ENCODE results near the gene OR6C2.

Gene OR6C2

GRCh38 chr12:55443776-55444175, at the start of gene OR6C2:
OR6C2 (plus strand) TSS chr12:55444076; CDS start chr12:55452214, 8,138 bp downstream.
- Histone ChIP-seq H2AFZ (ENCODE audit: low read length) (no peak within 1 kb of the TSS), H3K36me3 (ENCODE audit: insufficient read depth, low read length) (no peaks in the 10 kb centered on the region), H3K4me3 (ENCODE audit: low read length, poor library complexity, severe bottlenecking) (no peak within 1 kb of the TSS), H3K9ac (ENCODE audit: low read depth, low read length, poor library complexity, severe bottlenecking) (no peak within 1 kb of the TSS), H3K9me3 (ENCODE audit: insufficient read depth, low read depth, low read length) (no peaks in the 10 kb centered on the region), H3K4me2 (ENCODE audit: low read depth, low read length, poor library complexity, severe bottlenecking) (no peak within 1 kb of the TSS), H3K79me2 (ENCODE audit: insufficient read depth, low read length) (no peaks in the 10 kb centered on the region), H4K20me1 (ENCODE audit: insufficient read depth, low read length, poor library complexity, severe bottlenecking) (no peaks in the 10 kb centered on the region), H3K9me2 (replicated peaks; ENCODE audit: low read depth, low read length) (no peaks in the 10 kb centered on the region), H3K4me1 (ENCODE audit: insufficient read depth, low read length, poor library complexity, severe bottlenecking) (no peaks in the 10 kb centered on the region), H3K27me3 (ENCODE audit: insufficient read depth, low read length, poor library complexity, severe bottlenecking) (no peaks in the 10 kb centered on the region), H3F3A (ENCODE audit: low read depth) (no peaks in the 10 kb centered on the region)
- TF ChIP-seq CTCF (conservative IDR thresholded peaks at IDR 0.05; ENCODE audit: low read length) (no peak), EZH2phosphoT487 (IDR thresholded peaks at IDR 0.05; ENCODE audit: borderline replicate concordance) (no peak)

GRCh38 chr12:55396326-55396725, 47.5 kb upstream of the OR6C2 start:
- H3F3A ChIP-seq (ENCODE audit: low read depth), result no peaks in the 10 kb centered on the region

GRCh38 chr12:55400229-55400628, 43.6 kb upstream of the OR6C2 start, which contains the start of gene OR6C65:
OR6C65 (plus strand) TSS chr12:55400529; CDS start chr12:55400529, 0 bp downstream.
- H3K36me3 ChIP-seq (ENCODE audit: insufficient read depth, low read length), result no peaks in the 10 kb centered on the region
- H2AFZ ChIP-seq (ENCODE audit: low read length), result no peak within 1 kb of the TSS
- no peaks in the 10 kb centered on the region for H3K79me2 ChIP-seq (ENCODE audit: insufficient read depth, low read length)
- no peaks in the 10 kb centered on the region for H3K9me3 ChIP-seq (ENCODE audit: insufficient read depth, low read depth, low read length)
- H3K9me2 ChIP-seq (replicated peaks; ENCODE audit: low read depth, low read length), result no peaks in the 10 kb centered on the region
- H3K9ac ChIP-seq (ENCODE audit: low read depth, low read length, poor library complexity, severe bottlenecking), result no peak within 1 kb of the TSS
- H4K20me1 ChIP-seq (ENCODE audit: insufficient read depth, low read length, poor library complexity, severe bottlenecking), result no peaks in the 10 kb centered on the region
- TF ChIP-seq CTCF (conservative IDR thresholded peaks at IDR 0.05; ENCODE audit: low read length), result no peak
- TF ChIP-seq EZH2phosphoT487 (IDR thresholded peaks at IDR 0.05; ENCODE audit: borderline replicate concordance), result no peak
- H3K4me1 ChIP-seq (ENCODE audit: insufficient read depth, low read length, poor library complexity, severe bottlenecking), result no peaks in the 10 kb centered on the region
- H3K4me2 ChIP-seq (ENCODE audit: low read depth, low read length, poor library complexity, severe bottlenecking), result no peak within 1 kb of the TSS
- no peaks in the 10 kb centered on the region for H3F3A ChIP-seq (ENCODE audit: low read depth)
- H3K4me3 ChIP-seq (ENCODE audit: low read length, poor library complexity, severe bottlenecking), result no peak within 1 kb of the TSS
- no peaks in the 10 kb centered on the region for H3K27me3 ChIP-seq (ENCODE audit: insufficient read depth, low read length, poor library complexity, severe bottlenecking)

More at GRCh38 chr12:55396326-55396725, 47.5 kb upstream of the OR6C2 start:
- no peaks in the 10 kb centered on the region for H3K9me3 ChIP-seq (ENCODE audit: insufficient read depth, low read depth, low read length)
- no peaks in the 10 kb centered on the region for H3K36me3 ChIP-seq (ENCODE audit: insufficient read depth, low read length)
- H3K9ac ChIP-seq (ENCODE audit: low read depth, low read length, poor library complexity, severe bottlenecking), result no peak overlapping the region
- no peaks in the 10 kb centered on the region for H3K27me3 ChIP-seq (ENCODE audit: insufficient read depth, low read length, poor library complexity, severe bottlenecking)
- H3K4me3 ChIP-seq (ENCODE audit: low read length, poor library complexity, severe bottlenecking), result no peak overlapping the region
- no peaks in the 10 kb centered on the region for H4K20me1 ChIP-seq (ENCODE audit: insufficient read depth, low read length, poor library complexity, severe bottlenecking)
- H3K4me1 ChIP-seq (ENCODE audit: insufficient read depth, low read length, poor library complexity, severe bottlenecking), result no peaks in the 10 kb centered on the region
- no peak overlapping the region for H3K4me2 ChIP-seq (ENCODE audit: low read depth, low read length, poor library complexity, severe bottlenecking)
- H2AFZ ChIP-seq (ENCODE audit: low read length), result no peak overlapping the region
- TF ChIP-seq EZH2phosphoT487 (IDR thresholded peaks at IDR 0.05; ENCODE audit: borderline replicate concordance) (no peak), CTCF (conservative IDR thresholded peaks at IDR 0.05; ENCODE audit: low read length) (no peak)
- no peaks in the 10 kb centered on the region for H3K9me2 ChIP-seq (replicated peaks; ENCODE audit: low read depth, low read length)
- H3K79me2 ChIP-seq (ENCODE audit: insufficient read depth, low read length), result no peaks in the 10 kb centered on the region
